NCI-H345 treated with DMSO at 0.1 percent for 48 hours (cell line): ENCODE measurements around the gene RTKN2.

Source experiments
- DNase-seq: peaks from one replicate; lab custom pipeline; 2025; ENCODE audit not compliant: unreplicated experiment; lab: John Stamatoyannopoulos, UW

The RTKN2 gene

DNA sequence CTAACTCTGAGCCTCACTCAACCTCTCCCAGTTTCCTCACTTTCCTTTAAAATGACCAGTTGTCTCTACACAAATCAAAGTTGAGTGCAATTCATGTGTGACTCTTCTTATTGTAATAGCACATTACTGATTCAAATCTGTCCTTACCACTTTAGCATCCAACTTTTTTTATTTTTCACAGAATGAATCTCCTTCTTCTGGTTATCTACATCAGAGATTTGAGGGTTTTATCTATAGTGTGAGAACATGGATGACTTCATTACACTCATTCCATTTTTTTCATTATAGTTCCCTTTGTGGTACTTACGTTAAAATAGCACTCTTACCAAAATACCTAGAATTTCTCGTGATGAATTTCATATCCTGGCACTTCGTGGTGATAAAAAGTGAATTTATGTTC is 43.3 kb downstream of the RTKN2 start:
- DNase-seq: no peak

DNA sequence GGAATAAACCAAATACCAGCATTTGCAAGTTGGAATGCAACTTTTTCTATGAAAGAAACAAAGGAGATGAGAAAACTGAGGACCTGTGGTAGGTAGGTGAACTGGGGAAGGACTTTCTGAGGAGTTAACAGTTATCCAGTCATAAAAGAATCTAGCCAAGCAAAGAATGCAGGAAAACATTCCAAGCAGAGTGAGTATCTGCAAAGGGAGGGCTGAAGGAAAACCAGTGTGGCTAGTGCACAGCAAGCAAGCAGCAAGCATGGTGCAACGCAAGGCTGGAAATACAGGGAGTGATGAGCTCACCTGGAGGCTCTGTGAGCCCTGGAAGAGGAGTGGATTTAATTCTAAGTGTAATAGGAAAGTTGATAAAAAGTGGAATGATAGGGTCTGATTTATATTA is 44.0 kb downstream of the RTKN2 start:
- DNase-seq: no peak

DNA sequence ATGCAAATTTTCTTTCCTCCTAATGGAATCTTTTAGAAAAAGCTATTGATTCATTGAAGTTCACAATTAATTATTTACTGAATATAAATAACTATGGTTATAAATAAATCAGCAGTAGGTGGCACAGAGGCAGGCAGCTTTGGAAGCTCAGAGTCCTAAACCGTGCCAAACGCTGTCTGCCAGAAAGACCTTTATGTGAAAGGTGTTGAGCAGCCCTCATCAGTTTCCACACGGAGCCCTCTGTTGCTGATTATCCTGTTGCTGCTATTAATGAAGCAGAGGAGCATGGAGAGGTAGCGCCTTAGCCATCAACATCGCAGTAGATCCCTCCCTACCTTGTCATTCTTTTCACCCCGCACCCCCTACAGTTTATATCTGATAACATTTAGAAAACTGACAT is 51.0 kb downstream of the RTKN2 start:
- DNase-seq: no peak

DNA sequence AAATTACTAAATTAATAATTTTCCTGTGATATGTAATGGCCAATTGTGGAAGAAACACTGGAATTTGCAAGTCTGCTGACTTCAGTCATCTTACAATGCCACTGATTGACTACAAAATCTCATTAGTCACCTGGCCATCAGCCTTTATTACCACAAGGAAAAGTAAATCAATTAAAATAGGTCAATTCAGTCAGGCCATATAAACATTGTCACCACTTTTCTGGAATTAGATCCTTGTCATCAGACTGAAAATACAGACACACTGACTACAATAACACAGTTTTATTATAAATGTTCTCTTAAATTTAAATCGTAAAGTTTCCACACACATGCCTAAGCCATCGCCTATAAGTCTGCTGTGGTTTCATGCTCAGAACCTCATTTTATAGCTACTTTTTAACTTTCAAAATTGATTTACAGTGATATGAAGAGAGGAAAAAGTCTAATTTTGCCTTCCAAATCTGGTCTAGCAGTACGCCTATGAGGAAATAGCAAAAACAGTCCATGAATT is 54.2 kb downstream of the RTKN2 start:
- no peak for DNase-seq

DNA sequence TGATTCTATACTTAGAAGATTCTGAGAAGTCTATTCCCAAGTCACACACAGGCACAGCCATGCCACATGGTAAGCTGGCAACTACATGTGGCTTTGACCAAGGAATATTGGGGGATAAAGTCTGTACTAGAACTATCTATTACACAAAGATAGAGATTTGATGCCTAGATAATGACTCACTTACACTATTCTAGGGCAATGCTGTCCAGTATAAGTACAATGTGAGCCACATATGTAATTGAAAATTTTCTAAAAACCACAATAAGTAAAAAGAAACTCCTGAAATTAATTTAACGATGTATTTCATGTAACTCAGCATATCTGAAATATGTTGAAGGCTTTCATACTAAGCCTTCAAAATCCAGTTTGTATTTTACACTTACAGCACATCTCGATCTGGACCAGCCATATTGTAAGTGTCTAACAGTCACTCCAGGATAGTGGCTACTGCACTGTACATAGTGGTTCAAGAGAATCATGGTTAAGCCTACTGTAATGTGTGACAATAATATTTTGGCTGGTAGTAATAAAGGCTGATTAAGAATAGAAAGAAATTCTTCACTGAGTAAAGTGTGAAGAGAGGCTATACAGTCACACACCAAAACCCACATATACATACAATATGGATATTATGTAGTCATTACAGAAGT is 62.8 kb downstream of the RTKN2 start:
- no peak for DNase-seq

DNA sequence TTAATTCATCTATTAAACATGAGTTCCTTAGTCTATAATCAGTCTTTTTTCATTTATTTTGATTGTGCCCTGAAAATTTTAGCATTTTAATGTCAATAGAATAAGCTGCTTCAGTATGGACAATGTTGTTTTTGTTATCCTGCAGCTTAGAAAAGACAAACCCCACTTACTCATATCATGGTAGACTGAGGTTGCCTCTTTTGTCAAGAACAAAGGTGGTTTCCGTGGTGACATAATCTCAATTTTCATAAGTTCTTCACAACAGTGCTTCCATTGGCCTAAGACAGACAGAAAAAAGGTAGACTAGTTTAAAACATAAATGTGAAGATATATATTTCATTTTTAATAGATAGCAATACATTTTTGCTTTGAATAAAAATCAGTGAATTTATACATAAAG is 69.1 kb downstream of the RTKN2 start:
- no peak for DNase-seq

DNA sequence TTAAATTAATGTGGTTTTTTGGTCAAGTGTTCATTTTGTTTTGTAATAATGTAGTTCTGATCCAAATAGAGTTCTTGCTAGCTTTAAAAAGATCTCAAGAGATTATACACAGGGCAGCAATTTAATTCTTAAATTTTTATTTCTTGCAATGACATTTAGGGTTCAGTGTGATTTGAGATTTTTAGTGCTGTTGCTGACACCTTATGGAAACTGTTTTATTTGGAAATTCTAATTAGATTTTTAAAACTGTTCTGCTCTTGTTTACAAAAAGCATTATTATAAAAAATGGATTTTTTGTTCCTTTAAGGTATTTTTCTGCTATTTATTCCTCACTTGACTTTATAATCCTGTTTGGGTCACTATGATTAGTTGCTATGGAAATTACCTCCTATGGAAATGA is 72.1 kb downstream of the RTKN2 start:
- no peak for DNase-seq

DNA sequence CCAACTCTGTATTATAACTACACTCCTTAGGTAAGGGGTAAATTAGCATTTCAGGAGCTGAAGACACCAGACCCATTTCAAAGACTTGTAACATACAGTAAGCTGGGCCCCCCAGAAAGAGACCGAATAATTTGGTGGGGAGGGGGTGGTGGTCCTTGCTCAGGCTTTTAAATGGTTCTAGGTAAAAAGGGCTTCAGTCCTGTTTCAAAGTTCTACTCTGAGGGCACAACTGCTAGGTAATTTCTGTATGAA is 73.0 kb downstream of the RTKN2 start:
- DNase-seq: no peak

DNA sequence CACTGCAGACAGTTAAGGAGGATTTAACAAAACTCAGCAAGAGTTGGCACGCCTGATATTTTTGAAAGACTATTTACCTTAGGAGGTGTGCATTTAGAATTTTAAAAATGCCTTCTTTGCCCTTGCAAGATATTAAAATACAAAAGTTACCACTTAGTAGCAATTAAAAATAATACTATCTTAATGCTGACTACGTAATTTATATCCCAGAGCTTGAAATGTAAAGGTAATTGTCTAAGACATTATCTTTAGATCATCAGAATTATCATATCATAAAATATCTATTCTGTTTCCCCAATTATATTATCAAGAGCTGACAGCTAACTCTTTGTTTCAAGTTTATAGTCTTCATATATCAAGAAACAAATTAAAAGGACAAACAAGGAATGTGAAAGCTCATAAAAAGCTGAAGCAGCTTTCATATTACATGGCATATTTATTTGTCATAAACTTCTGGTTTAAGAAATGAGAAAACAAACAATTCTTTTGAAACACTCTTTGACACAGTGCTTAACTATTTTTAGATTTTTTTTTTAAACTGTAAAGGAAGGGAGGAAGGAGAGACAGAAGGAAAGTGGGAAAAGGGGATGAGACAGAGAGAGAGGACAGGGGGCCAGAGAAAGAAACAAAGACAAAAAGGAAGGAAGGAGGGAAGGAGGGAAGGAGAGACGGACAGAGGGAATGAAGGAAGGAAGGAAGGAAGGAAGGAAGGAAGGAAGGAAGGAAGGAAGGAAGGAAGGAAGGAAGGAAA is 73.5 kb downstream of the RTKN2 start:
- DNase-seq: no peak

DNA sequence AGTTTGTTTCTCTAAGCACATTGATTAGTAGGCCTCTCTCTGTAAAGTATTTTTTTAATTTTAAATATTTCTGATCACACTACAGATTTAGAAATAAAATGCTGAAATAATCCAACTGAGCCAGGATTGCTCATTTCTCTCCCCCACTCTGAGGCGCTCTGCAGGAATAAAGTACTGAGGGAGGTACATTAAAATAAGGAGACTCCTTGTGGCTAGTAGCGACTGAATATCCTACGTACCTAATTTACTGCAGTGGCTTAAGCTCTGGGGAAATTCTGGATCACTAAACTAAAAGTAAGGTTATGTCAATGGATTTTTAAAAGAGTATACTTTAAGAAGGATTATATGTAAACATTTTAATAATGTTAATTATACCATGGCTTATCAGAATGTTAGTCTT is 75.2 kb downstream of the RTKN2 start:
- no peak for DNase-seq

DNA sequence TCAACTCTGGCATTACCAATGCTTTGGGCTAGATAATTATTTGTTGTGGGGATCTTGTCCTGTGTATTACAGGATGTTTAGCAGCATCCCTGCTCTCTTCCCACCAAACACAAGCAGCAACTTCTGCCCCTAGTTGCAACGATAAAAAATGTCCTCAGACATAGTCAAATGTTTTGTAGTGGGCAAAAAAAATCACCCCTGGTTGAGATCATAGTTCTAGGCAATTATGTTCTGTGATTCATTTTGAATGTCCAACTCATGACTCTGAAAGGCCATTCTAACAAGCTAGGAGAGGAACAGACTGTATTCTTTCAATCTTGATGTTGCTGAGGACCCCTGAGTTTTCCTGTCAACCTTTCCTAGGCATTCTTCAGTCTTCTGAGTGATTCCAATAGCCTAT is 79.5 kb downstream of the RTKN2 start:
- no peak for DNase-seq

DNA sequence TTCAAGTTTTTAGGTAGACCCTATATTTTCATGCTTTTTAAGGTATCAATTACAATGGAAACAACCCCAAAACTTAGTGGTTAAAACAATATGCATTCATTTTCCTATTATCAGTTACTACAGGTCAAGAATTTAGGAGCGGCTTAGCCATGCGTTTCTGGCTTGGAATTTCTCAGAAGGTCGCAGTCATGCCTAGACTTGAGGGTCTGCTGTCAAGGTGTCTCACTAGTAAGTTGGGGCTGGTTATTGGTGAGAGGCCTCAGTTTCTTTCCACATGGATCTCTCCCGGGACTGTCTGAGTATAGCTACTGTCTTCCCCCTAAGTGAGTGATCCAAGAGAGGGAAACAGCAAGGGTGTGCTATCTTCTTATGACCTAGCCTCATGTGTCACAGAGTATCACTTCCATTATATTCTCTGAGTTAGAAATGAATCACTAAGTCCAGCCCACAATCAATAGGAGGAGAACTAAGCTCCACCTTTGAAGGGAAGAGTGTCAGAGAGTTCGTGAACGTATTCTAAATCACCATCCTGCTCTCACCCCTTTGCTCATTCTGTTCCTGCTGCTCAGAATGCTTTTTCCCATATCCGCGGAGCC is 80.5 kb downstream of the RTKN2 start:
- no peak for DNase-seq

DNA sequence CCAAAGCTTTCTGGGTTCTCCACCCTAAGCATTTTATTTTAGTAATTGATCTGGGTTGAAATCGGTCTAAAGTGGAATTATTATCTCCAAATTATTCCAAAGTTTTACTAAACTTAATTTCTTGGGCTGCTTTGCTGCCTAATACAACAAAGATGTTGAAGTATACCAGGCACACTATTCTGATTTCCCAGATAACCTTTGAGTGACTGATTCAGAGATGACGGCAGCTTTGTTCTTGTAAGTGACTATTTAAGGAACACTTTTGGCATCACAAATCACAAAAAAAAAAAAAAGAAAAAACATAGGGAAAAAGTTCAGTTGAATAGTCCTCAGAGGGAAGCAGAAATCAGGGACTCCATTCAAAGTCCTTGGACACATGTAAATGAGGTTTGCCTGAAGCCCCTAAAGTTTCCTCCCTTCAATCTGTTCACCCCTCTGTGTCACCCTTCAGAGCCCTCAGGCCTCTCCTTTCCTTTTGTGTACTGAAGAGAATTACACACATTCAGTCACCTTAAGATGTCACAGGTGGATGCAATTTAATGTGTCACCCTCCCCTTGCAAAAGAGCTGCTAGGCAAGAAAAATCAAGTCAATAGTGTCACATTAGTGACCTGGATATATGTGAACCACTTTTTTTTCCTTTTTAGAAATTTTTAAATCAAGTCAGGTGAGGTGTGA is 81.5 kb downstream of the RTKN2 start:
- no peak for DNase-seq

DNA sequence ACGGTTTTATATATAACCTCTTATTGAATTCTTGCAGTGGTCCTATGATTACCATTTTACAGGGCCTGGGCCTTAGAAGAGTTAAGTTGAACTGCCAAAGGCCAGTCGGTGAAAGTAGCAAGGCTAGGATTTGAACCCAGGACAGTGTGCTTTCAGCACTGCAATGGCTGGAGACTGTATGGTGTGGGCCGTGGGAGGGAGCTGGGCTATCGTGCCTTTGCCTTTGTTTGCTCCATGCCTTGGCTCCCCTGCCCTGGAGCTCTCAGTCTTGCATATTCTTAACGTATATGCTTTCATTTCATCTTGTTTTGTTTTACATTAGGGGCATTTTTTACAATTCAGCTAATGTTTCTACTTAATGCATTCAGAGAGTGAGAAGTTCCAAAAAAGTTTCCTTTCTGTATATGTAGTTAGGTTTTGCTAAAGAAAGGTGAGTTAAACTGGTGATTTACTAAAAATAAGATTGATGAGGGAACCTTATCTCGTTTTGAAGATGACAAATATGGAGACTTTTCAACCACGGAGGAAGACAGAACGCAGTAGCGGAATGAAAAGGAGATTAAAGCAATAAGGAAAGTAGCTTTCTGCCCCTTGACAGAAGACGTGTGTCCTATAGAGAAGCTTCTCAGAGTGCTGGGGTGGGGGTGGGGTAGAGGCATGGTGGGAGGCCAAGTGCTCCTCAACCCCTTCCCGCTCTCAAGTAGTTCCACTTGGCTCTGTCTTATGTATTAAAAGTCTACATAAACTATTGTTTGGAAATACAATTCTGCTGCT is 82.5 kb downstream of the RTKN2 start:
- DNase-seq: no peak

DNA sequence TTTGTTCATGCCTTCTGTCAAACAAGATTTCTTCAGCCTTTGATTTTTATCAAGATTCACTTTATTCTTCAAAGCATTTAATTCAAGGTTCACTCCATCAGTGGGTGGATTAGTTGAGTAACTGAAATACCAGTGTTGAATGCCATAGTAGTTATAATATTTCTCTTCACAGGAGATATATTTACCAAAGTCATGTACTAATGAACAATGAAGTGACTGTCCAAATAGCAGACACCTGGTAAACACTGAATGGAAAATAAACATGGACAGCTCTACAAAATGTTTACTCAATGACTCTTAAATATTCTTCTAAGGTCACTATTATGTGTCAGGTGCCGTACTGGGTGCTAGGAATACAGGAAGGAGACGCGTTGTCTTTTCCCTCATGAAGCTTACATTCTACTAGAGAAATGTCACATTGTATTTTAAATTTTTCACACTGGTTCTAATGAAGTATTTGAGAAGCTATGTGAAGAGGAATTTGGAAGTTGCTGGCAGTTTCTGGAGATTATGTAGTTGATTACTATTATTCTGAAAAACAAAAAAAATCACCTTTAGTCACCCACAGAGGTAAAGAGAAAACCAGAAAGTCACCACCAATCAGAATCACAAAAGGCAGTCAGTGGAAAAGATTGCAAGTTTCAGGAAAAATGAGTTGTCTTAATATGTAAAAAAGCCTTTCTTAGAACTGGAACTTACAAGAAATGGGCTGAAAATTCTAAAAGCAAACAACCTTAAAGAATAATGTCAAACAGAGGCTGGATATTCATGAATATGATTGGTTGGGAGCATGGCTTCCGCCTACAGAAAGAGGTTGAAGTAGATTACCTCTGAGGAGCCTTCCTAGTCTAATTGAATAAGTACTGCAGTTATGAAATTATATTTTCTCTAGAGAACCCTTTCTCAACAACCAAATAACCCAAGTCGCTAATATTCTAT is 84.5 kb downstream of the RTKN2 start:
- DNase-seq: no peak

DNA sequence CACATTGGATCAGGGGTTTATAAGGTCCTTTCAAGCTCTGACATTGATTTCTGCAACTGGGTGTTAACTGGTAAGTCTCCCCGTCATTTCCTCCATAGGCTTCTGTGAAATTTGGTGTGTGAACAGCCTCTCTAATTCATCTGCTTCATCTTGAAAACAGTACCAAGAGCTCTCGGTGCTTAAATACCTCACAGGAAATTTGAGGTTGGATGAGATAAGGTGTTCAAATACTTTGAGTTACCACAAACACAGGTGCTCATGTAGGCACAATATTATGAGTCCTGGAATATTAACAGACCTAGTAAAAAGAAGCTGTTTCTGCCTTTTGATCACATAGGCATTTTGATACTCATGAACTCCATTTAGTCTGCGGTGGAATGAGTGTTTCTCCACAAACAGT is 85.2 kb downstream of the RTKN2 start:
- DNase-seq: no peak

DNA sequence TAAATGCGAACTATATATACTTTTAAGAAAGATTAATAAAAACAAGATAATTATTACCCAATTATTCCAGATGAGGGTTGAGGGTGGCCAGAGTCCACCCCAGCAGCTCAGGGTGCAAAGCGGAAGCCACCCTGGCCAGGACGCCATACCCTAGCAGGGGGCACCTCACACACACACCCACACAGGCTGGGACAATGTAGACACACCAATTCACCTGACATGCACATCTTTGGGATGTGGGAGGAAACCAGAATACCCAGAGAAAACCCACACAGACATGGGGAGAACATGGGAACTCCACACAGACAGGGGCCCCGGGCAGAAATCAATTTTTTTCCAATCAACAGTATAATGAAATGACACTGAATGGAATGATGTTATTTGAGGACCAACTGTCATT is 86.0 kb downstream of the RTKN2 start:
- DNase-seq: no peak

DNA sequence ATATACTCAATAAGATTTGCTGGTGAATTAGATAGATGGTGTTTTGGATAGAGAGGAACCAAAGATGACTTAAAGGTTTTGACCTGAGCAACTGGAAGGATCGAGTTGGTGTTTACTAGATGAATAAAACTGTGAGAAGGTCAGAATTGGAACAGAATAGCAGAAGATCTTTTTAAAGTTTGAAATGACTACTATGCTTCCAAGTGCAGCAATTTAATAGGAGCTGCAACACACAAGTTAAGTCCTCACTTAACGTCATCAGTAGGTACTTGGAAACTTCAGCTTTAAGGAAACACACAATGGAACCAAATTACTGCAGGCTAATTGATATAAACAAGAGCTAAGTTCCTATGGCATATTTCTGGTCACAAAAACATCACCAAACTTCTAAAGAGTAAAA is 86.5 kb downstream of the RTKN2 start:
- DNase-seq: no peak

DNA sequence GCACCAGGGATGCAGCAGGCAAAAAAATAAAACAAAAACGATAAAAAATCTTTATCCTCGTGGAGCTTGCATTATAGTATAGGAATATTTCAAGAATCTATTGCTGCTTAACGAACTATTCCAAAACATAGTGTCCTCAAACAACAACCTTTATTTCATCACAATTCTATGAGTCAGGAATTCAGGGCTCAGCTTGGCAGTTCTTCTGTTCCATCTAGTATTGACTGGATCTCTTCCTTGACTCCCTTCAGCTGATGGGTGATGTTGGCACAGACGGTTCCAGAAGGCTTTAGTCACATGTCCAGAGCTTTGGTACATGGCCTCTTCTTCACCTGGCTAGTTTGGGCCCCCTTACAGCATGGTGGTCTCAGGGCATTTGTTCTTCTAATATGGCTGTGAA is 88.0 kb downstream of the RTKN2 start:
- DNase-seq: no peak

DNA sequence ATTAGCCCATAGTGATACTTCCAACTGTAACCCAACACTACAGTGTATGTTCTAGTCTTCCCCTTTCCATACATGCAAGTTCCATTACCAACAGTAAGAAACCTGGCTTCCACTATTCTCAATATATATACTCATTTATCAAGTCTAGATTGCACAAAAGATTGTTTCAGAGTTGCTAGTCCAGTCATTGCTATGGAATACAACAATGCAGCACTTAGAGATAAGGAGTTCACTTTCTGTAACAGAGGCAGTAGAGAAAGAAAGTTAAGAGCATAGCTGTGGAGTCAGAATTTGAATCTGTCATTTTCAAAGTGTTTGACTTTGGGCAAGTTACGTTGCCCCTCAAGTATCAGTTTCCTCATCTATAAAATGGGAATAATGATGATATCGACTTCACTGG is 90.1 kb downstream of the RTKN2 start:
- DNase-seq: no peak
